ENCODE data around the gene XPO1. TPM values are rescaled to one million over a fixed set of nuclear protein-coding genes. Genes with fewer than 3 reads are reported as not detected.
A peak's percentile ranks its signal among the peaks of the same experiment; 100 is the strongest.

The XPO1 gene
- polyA plus RNA-seq, 3 donors: 19.0 to 36.4 (median 20.9) TPM

DNA sequence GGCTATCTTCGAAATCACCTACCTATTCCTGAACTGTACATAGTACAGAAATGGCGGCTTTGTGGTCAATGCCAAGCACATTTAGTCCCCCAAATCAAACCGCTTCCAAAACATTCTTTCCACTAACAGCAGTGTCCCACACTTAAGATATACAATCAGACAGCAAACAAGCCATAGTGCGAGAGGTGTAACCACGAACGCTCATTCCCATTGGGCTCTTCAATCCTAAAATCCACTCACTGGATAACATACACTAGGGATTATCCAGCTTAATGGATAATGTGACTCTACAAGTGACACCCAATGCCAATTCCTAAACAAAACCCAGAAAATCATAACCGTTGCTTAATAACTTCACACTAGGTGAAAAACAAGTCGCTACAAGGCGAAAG, 2.0 kb downstream of the XPO1 start:
- 0% methylated on average over 9 of the region's 9 CpGs for WGBS (ENCODE audit: insufficient coverage)
- H3K4me1 Mint-ChIP-seq: peaks cover 31% of the 10 kb centered on the region
- Histone ChIP-seq H3K27ac (ENCODE audit: low read depth in 1 of 2, low read length in 2 of 2) (peak overlapping the region; percentile 93 to 99), H3K9me3 (replicated peaks in 1 of 2; ENCODE audit: control insufficient read depth in 1 of 2, insufficient read depth in 1 of 2, low read length in 2 of 2) (no peaks in the 10 kb centered on the region), H2AFZ (ENCODE audit: insufficient read depth, low read depth, low read length, poor library complexity, severe bottlenecking) (peak overlapping the region; percentile 39), H4K20me1 (ENCODE audit: insufficient read depth, low read length) (peaks cover 57% of the 10 kb centered on the region), H3K27me3 (ENCODE audit: control insufficient read depth in 2 of 2, insufficient read depth in 2 of 2, low read length in 2 of 2) (no peaks in the 10 kb centered on the region), H3K4me3 (replicated peaks in 1 of 3; ENCODE audit: low read depth in 2 of 3, low read length in 3 of 3) (peak overlapping the region; percentile 74 to 98 (median 79)), H3K79me2 (ENCODE audit: insufficient read depth, low read length) (peaks cover 70% of the 10 kb centered on the region), H3K4me1 (ENCODE audit: control insufficient read depth in 1 of 2, insufficient read depth in 2 of 2, low read length in 2 of 2) (peaks cover 21 to 32% of the 10 kb centered on the region in 2 donors), H3K36me3 (replicated peaks in 1 of 2; ENCODE audit: control insufficient read depth in 1 of 2, insufficient read depth in 2 of 2, low read length in 2 of 2) (peaks cover 7 to 8% of the 10 kb centered on the region in 2 donors), H3K9ac (ENCODE audit: insufficient read depth, low read length, poor library complexity, severe bottlenecking) (peak overlapping the region; percentile 92), H3K4me2 (replicated peaks; ENCODE audit: extremely low read depth, low read length, poor library complexity, severe bottlenecking) (peak overlapping the region; percentile 90)
- intact Hi-C loops (cut with micrococcal nuclease): loop anchor here (5.0 to 10.0 kb wide), 7 partner anchors 64 to 1001 kb away; partner anchors contain the start of genes B3GNT2 (in 1 of the 2), FAM161A (in 1 of the 2) and USP34 (in 1 of the 2)
- peak overlapping the region; percentile 93 to 95 for H3K4me3 Mint-ChIP-seq
- H3K36me3 Mint-ChIP-seq: peaks cover 2 to 9% of the 10 kb centered on the region in 2 donors
- DNase-seq: no peak
- TF ChIP-seq, protein P1, sequence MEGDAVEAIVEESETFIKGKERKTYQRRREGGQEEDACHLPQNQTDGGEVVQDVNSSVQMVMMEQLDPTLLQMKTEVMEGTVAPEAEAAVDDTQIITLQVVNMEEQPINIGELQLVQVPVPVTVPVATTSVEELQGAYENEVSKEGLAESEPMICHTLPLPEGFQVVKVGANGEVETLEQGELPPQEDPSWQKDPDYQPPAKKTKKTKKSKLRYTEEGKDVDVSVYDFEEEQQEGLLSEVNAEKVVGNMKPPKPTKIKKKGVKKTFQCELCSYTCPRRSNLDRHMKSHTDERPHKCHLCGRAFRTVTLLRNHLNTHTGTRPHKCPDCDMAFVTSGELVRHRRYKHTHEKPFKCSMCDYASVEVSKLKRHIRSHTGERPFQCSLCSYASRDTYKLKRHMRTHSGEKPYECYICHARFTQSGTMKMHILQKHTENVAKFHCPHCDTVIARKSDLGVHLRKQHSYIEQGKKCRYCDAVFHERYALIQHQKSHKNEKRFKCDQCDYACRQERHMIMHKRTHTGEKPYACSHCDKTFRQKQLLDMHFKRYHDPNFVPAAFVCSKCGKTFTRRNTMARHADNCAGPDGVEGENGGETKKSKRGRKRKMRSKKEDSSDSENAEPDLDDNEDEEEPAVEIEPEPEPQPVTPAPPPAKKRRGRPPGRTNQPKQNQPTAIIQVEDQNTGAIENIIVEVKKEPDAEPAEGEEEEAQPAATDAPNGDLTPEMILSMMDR (IDR thresholded peaks at IDR 0.05): no peak
- no peaks in the 10 kb centered on the region for H3K9me3 Mint-ChIP-seq
- H3K27me3 Mint-ChIP-seq (ENCODE audit: low read depth in 3 of 3): peaks cover 0 to 2% (median 0%) of the 10 kb centered on the region in 3 donors
- peak overlapping the region; percentile 89 to 99 (median 95) for H3K27ac Mint-ChIP-seq

- peaks cover 77% of the 10 kb centered on the region for H3K79me2 ChIP-seq (ENCODE audit: insufficient read depth, low read length)
- no peak overlapping the region for H2AFZ ChIP-seq (ENCODE audit: insufficient read depth, low read depth, low read length, poor library complexity, severe bottlenecking)
- peak overlapping the region; percentile 90 for H3K4me2 ChIP-seq (replicated peaks; ENCODE audit: extremely low read depth, low read length, poor library complexity, severe bottlenecking)
- peak overlapping the region in 1 of 2 donors; percentile 99 for H3K27ac ChIP-seq (ENCODE audit: low read depth in 1 of 2, low read length in 2 of 2)
- intact Hi-C loops (cut with micrococcal nuclease): loop anchor here (5.0 to 10.0 kb wide), 7 partner anchors 63 to 1001 kb away; partner anchors contain the start of genes B3GNT2 (in 1 of the 2), FAM161A (in 1 of the 2) and USP34 (in 1 of the 2)
- peak overlapping the region in 2 of 3 experiments; percentile 74 to 98 for H3K4me3 ChIP-seq (replicated peaks in 1 of 3; ENCODE audit: low read depth in 2 of 3, low read length in 3 of 3)
- H3K9me3 ChIP-seq (replicated peaks in 1 of 2; ENCODE audit: control insufficient read depth in 1 of 2, insufficient read depth in 1 of 2, low read length in 2 of 2): no peaks in the 10 kb centered on the region
- no CpG with 5 or more reads among the region's 5 CpGs for WGBS (ENCODE audit: insufficient coverage)
- H3K36me3 Mint-ChIP-seq: peaks cover 2 to 15% of the 10 kb centered on the region in 2 donors
- TF ChIP-seq, protein P1 (IDR thresholded peaks at IDR 0.05): no peak
- no peak for DNase-seq
- peaks cover 21 to 32% of the 10 kb centered on the region in 2 donors for H3K4me1 ChIP-seq (ENCODE audit: control insufficient read depth in 1 of 2, insufficient read depth in 2 of 2, low read length in 2 of 2)
- no peak overlapping the region for H3K9ac ChIP-seq (ENCODE audit: insufficient read depth, low read length, poor library complexity, severe bottlenecking)
- H3K4me3 Mint-ChIP-seq: peak overlapping the region; percentile 93 to 95
- peaks cover 7 to 9% of the 10 kb centered on the region in 2 donors for H3K36me3 ChIP-seq (replicated peaks in 1 of 2; ENCODE audit: control insufficient read depth in 1 of 2, insufficient read depth in 2 of 2, low read length in 2 of 2)
- H4K20me1 ChIP-seq (ENCODE audit: insufficient read depth, low read length): peaks cover 64% of the 10 kb centered on the region
- H3K9me3 Mint-ChIP-seq: no peaks in the 10 kb centered on the region
- no peaks in the 10 kb centered on the region for H3K27me3 ChIP-seq (ENCODE audit: control insufficient read depth in 2 of 2, insufficient read depth in 2 of 2, low read length in 2 of 2)
- H3K4me1 Mint-ChIP-seq: peaks cover 31% of the 10 kb centered on the region
- H3K27me3 Mint-ChIP-seq (ENCODE audit: low read depth in 3 of 3): peaks cover 0 to 2% (median 0%) of the 10 kb centered on the region in 3 donors
- peak overlapping the region in 4 of 7 donors; percentile 62 to 99 (median 88) for H3K27ac Mint-ChIP-seq
Measured at GRCh38 chr2:61535449-61535848, 2.7 kb downstream of the XPO1 start.
